OCI-LY7 (cell line): ENCODE data around the gene PLAAT3. TPM values are rescaled to one million over a fixed set of nuclear protein-coding genes. Genes with fewer than 3 reads are reported as not detected.
"Not testable (repeated sequence)": the region's sequence is repeated elsewhere in the genome, so short reads cannot be mapped to it uniquely, and the experiment has no call there.

ENCODE experiments used
- BruUV-seq: library from RNA; stranded (reverse); fragments of 400-500 nt; replicated peaks from 2 replicates; lab custom pipeline; 2021; lab: Mats Ljungman, UMichigan
- CTCF ChIA-PET: fragments of 300-600 bp; sonication (Branson Sonifier 250); formaldehyde crosslinking; loops from one replicate; lab custom pipeline; 2022; ENCODE audit warnings: antibody characterized with exemption; ENCODE audit not compliant: unreplicated experiment; lab: Charles Lee
- POLR2A ChIA-PET: fragments of 300-600 bp; sonication (Branson Sonifier 250); formaldehyde crosslinking; loops from one replicate; lab custom pipeline; 2022; ENCODE audit warnings: antibody characterized with exemption; lab: Charles Lee
- DNase-seq: peaks from one replicate; pipeline ENCODE4 v3.0.0-alpha.2; 2015; ENCODE audit warnings: low spot score
- H2AFZ ChIP-seq: fragments of 200-600 bp; sonication (generic), shearing (Covaris generic); 2 replicates; pipeline ENCODE4 v1.6.1; 2014; ENCODE audit warnings: mild to moderate bottlenecking, antibody characterized with exemption, low read length, moderate library complexity
- H3K27ac ChIP-seq: fragments of 200-600 bp; sonication (generic); 2 replicates; pipeline ENCODE4 v1.5.1; 2014; ENCODE audit warnings: mixed run types, low read depth, mild to moderate bottlenecking, moderate library complexity, low read length, inconsistent platforms; ENCODE audit not compliant: poor library complexity, severe bottlenecking
- H3K36me3 ChIP-seq: fragments of 200-600 bp; sonication (generic); 2 replicates; pipeline ENCODE4 v1.6.1; 2014; ENCODE audit warnings: mild to moderate bottlenecking, antibody characterized with exemption, low read length, moderate library complexity, mixed read lengths; ENCODE audit not compliant: insufficient read depth
- H3K4me1 ChIP-seq: fragments of 200-600 bp; sonication (generic); 2 replicates; pipeline ENCODE4 v1.5.1; 2014; ENCODE audit warnings: mild to moderate bottlenecking, low read length; ENCODE audit not compliant: insufficient read depth, poor library complexity, severe bottlenecking
- H3K4me2 ChIP-seq: fragments of 200-600 bp; sonication (generic); 2 replicates; pipeline ENCODE4 v1.6.1; 2014; ENCODE audit warnings: mild to moderate bottlenecking, low read length
- H3K4me3 ChIP-seq: fragments of 200-600 bp; sonication (generic); 2 replicates; pipeline ENCODE4 v1.5.1; 2014; ENCODE audit warnings: mild to moderate bottlenecking, low read depth, low read length; ENCODE audit not compliant: poor library complexity, severe bottlenecking
- H3K79me2 ChIP-seq: fragments of 200-600 bp; sonication (generic); 2 replicates; pipeline ENCODE4 v1.6.1; 2016; ENCODE audit warnings: low read depth, mild to moderate bottlenecking, low read length, moderate library complexity, mixed read lengths; ENCODE audit not compliant: insufficient read depth
- H3K9me2 ChIP-seq: fragments of 200-600 bp; sonication (generic); 2 replicates; pipeline ENCODE4 v1.6.1; 2016; ENCODE audit warnings: mild to moderate bottlenecking, low read length, mixed read lengths; ENCODE audit not compliant: insufficient read depth
- H3K9me3 ChIP-seq: fragments of 200-600 bp; sonication (generic); 2 replicates; pipeline ENCODE4 v1.6.1; 2014; ENCODE audit warnings: mild to moderate bottlenecking, mixed run types, low read length, mixed read lengths
- H4K20me1 ChIP-seq: fragments of 200-600 bp; sonication (generic); 2 replicates; pipeline ENCODE4 v1.6.1; 2014; ENCODE audit warnings: mild to moderate bottlenecking, antibody characterized with exemption, low read length, moderate library complexity, mixed read lengths; ENCODE audit not compliant: insufficient read depth
- EZH2phosphoT487 ChIP-seq: fragments of 200-600 bp; sonication (generic); IDR thresholded peaks from 2 replicates; pipeline ENCODE4 v1.6.1; 2018; ENCODE audit warnings: low read depth, borderline replicate concordance, mild to moderate bottlenecking, mixed run types, antibody characterized with exemption, low read length, moderate library complexity, mixed read lengths
- intact Hi-C: fragments of 100-400 bp; cut with micrococcal nuclease; formaldehyde crosslinking; loops from one replicate; pipeline ENCODE4 v1.10.0; 2022; ENCODE audit not compliant: unreplicated experiment
- total RNA-seq, 2 experiments: library from RNA; depleted of rRNA in 1 of 2; stranded (reverse); fragments of >200 nt in 1 of 2; shearing (Covaris generic) in 1 of 2; gene quantifications; 2 replicates each; pipeline ENCODE4 v1.2.3, GENCODE V29; 2014 to 2022
- TF ChIP-seq, protein P1 (sequence below): fragments of 200-600 bp; sonication (generic); conservative IDR thresholded peaks from 2 replicates; pipeline ENCODE4 v1.5.1; 2014; ENCODE audit warnings: mild to moderate bottlenecking, antibody characterized with exemption, low read length, moderate library complexity, mixed read lengths

PLAAT3 gene
- total RNA-seq, 2 experiments from 2014 or later: 0.70 TPM; not detected in 1

DNA sequence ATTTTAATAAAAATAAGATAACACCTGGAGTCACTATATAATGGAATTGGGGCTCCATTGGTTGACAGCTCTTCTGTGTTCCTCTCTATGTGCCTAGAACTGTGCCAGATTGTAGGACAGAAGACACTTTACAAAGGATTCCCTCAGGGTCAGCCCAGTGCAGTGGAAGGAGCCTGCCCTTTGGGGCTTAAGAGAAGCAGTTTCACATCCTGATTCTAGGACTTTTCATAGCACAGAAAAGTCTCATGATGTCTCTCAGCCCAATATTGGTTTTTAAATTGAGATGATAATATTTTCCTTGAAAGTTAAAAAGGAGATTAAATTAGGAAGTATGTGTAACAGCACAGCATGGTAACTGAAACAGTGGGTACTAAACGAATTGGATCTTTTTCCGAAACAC lies 70.5 kb downstream of the PLAAT3 start:
- CTCF ChIA-PET: no interaction called here
- intact Hi-C loops: no loop called here
- no peaks in the 10 kb centered on the region for H3K9me3 ChIP-seq
- POLR2A ChIA-PET: interaction anchor here (0.6 kb wide), 1 partner anchor 181 kb away, joined by 5 read pairs; no protein-coding TSS in a partner anchor
- no peak overlapping the region for H3K4me3 ChIP-seq
- H2AFZ ChIP-seq: no peak overlapping the region
- H3K9me2 ChIP-seq: no peaks in the 10 kb centered on the region
- no peaks in the 10 kb centered on the region for H3K79me2 ChIP-seq
- no peaks in the 10 kb centered on the region for H4K20me1 ChIP-seq
- no peak for TF ChIP-seq EZH2phosphoT487
- TF ChIP-seq, protein P1, sequence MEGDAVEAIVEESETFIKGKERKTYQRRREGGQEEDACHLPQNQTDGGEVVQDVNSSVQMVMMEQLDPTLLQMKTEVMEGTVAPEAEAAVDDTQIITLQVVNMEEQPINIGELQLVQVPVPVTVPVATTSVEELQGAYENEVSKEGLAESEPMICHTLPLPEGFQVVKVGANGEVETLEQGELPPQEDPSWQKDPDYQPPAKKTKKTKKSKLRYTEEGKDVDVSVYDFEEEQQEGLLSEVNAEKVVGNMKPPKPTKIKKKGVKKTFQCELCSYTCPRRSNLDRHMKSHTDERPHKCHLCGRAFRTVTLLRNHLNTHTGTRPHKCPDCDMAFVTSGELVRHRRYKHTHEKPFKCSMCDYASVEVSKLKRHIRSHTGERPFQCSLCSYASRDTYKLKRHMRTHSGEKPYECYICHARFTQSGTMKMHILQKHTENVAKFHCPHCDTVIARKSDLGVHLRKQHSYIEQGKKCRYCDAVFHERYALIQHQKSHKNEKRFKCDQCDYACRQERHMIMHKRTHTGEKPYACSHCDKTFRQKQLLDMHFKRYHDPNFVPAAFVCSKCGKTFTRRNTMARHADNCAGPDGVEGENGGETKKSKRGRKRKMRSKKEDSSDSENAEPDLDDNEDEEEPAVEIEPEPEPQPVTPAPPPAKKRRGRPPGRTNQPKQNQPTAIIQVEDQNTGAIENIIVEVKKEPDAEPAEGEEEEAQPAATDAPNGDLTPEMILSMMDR: no peak
- DNase-seq: no peak
- H3K27ac ChIP-seq: no peak overlapping the region
- BruUV-seq: no TSS peak
- H3K36me3 ChIP-seq: no peaks in the 10 kb centered on the region
- H3K4me2 ChIP-seq: no peak overlapping the region
- peaks cover 12% of the 10 kb centered on the region for H3K4me1 ChIP-seq

DNA sequence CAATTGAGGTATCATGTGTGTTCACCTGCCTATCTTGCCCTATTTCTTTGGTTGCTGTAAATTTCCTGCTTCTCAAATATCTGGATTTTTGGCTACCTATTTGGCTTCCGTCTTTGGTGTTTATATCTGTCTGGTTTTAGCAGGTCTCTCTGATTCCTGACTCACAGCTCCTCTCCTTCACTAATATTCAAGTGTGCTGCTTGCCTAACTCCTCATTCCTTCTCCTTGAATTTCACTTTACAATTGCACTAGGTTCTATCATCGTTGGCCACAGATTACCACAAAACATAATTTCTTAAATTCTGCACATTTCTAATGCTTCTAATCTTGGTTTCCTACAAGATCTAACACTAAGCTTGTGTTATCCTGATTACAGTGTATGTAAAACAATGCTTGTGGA lies 71.7 kb downstream of the PLAAT3 start:
- peaks cover 14% of the 10 kb centered on the region for H3K4me1 ChIP-seq
- H3K36me3 ChIP-seq, H4K20me1 ChIP-seq, H3K27ac ChIP-seq, intact Hi-C loops, BruUV-seq, H3K9me2 ChIP-seq, POLR2A ChIA-PET, H3K9me3 ChIP-seq, H3K79me2 ChIP-seq, H3K4me3 ChIP-seq, DNase-seq, H3K4me2 ChIP-seq, CTCF ChIA-PET, H2AFZ ChIP-seq: not testable (repeated sequence)

DNA sequence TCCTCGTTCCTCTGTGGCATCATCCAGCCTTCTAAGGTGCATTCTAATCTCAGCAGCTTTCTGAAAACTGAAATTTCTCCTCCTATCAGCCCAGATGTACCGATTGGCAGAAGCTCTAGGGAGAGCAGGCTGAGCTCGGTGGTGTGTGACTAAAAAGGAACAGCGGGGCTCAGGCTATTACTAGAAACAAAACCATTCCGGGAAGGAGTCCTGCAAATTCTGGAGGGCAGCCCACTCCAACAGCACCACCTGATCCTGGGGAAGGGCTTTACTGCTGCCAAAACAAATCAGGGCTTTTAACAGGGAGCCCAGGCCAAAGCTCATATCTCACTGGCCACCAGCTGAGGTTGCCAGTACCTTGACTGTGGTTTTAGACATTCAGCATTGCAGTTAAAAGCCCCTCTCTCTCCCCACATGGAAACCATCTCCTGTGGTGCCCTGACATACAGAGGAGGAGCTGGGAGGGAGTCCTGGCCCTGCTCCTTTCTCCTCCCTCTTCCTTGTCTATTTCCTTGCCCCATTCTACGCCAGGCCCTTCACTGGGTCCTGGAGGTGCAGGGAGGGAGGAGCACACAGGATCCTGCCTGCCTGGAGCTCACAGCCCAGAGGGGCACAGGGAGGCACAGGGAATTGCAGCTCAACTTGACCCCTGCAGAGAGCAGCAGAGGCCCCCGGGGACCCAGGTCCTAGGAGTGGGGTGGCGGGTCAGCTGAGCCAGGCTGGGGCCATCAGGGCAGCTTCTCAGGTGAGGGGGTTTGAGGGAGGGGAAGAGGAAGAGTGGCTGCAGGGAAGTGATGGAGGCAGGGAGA lies 76.7 kb downstream of the PLAAT3 start:
- ChIA-PET POLR2A (interaction anchor here (0.5 to 0.9 kb wide), 2 partner anchors 8 to 16 kb away, joined by 3 to 10 read pairs; no protein-coding TSS in a partner anchor), CTCF (interaction anchor here (0.6 kb wide), 1 partner anchor 906 kb away, joined by 3 read pairs; no protein-coding TSS in a partner anchor)
- Histone ChIP-seq H3K4me2 (peak overlapping the region; percentile 77), H2AFZ (peak overlapping the region; percentile 98), H3K4me3 (peak overlapping the region; percentile 49), H3K4me1 (peaks cover 17% of the 10 kb centered on the region), H3K9me2 (no peaks in the 10 kb centered on the region), H3K36me3 (no peaks in the 10 kb centered on the region), H3K27ac (no peak overlapping the region), H3K79me2 (no peaks in the 10 kb centered on the region), H3K9me3 (no peaks in the 10 kb centered on the region), H4K20me1 (no peaks in the 10 kb centered on the region)
- TF ChIP-seq, protein P1: 0 out of 2 replicates have a peak, but pooled peaks have one; percentile 13
- no peak for TF ChIP-seq EZH2phosphoT487
- DNase-seq: no peak
- BruUV-seq: no TSS peak
- intact Hi-C loops: no loop called here
